Mononuclear cell (primary cell): ENCODE measurements around the gene HRH4. TPM values are rescaled to one million over a fixed set of nuclear protein-coding genes. Genes with fewer than 3 reads are reported as not detected.

ENCODE experiments used
- H3K27me3 ChIP-seq: 2 replicates; pipeline ENCODE4 v1.6.0; 2011; ENCODE audit warnings: low read length, control low read depth; ENCODE audit not compliant: insufficient read depth
- H3K4me1 ChIP-seq: 2 replicates; pipeline ENCODE4 v1.5.1; 2011; ENCODE audit warnings: mild to moderate bottlenecking, low read length, control low read depth; ENCODE audit not compliant: insufficient read depth
- H3K4me3 ChIP-seq: 2 replicates; pipeline ENCODE4 v1.5.1; 2011; ENCODE audit warnings: mild to moderate bottlenecking, low read length, moderate library complexity
- H3K9me3 ChIP-seq: 2 replicates; pipeline ENCODE4 v1.5.1; 2011; ENCODE audit warnings: low read depth, mild to moderate bottlenecking, control low read depth, low read length
- total RNA-seq: library from RNA; depleted of rRNA; stranded (reverse); fragments of >200 nt; gene quantifications from one replicate; pipeline ENCODE4 v1.2.3, GENCODE V29; 2012

HRH4 gene
- total RNA-seq, 1 donor = 0.42 TPM

DNA sequence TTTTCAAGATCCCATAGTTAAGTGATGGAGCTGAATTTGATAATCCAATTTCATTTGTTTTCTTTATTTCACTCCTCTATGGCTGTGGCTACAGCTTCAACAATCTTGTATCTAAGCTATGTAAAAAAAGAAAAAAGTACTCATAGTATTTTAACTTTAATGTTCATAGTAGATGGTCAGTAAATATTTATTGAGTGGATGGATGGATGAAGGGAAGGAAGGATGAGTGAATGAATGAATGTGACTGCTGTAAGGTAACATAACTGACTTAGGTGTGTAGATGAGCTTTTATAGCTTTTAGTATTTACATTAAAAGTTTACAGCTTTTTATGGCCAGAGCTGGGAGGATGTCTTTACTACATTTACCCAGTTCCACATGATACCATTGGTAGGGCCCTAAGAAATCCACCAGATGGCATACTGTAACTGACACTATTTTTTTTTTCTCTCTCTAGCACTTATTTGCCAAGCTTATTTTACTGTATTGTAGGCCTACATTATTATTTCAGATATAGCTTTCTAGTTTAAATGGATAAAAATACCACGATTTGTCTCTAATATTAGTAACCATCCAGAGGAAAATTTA, 13.4 kb upstream of the HRH4 start:
- no peaks in the 10 kb centered on the region for H3K9me3 ChIP-seq
- H3K4me1 ChIP-seq = peaks cover 8% of the 10 kb centered on the region
- H3K27me3 ChIP-seq = no peaks in the 10 kb centered on the region
- no peak overlapping the region for H3K4me3 ChIP-seq

DNA sequence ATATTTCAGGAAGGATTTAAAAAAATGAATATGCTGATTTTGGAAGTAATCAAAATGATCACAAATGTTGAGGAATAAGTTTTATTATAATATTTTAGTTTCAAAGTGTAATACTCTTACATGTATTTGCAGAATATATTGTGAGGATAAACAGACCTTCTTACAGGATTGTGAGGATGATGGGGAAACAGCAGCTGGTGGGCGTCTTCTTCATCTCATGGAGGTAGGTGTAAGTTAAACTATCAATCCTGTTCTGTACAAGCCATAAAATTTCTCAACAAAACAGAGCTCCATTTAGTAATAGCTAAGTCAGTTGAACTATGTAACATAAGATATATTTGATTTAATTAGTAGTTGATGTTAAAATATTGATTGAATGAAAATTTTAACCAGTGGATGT, 12.5 kb upstream of the HRH4 start:
- peaks cover 8% of the 10 kb centered on the region for H3K4me1 ChIP-seq
- H3K9me3 ChIP-seq = no peaks in the 10 kb centered on the region
- no peak overlapping the region for H3K4me3 ChIP-seq
- H3K27me3 ChIP-seq = no peaks in the 10 kb centered on the region

DNA sequence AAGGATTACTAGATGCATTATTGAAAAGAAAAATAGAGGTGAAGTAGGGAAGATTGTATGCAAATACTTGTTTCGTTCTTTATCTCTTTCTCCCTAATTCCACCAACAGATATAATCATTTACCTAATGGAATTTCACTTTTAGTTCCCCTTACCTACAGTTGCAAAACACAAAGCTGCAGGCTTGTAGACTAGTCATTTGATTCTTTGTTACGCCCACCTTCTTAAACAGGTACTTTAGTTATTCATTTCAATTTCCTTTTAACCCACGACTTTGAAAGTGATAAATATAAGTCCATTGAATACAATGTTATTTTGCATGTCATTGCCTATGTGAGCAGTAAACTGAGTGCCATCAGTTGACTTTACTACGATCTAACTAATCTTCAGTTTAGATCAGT, 3.9 kb upstream of the HRH4 start:
- H3K4me3 ChIP-seq = no peak overlapping the region
- H3K9me3 ChIP-seq = no peaks in the 10 kb centered on the region
- H3K4me1 ChIP-seq = peaks cover 9% of the 10 kb centered on the region
- no peaks in the 10 kb centered on the region for H3K27me3 ChIP-seq

DNA sequence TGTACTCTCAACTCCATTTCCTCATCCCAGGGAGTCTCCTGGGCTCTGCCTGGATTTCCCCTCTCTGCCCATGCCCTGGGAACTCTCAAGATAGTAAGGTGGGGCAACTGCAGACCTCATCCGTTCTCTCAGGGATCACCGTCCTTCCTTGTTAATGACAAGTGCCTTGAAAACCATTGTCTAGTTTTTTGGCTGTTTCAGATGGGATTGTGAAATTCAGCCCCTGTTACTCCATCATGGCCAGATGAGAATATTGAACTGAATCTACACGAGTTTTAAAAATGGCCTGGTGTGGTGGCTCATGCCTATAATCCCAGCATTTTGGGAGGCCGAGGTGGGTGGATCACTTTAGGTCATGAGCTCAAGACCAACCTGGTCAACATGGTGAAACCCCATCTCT, 665 bp upstream of the HRH4 start:
- H3K4me1 ChIP-seq = peaks cover 19% of the 10 kb centered on the region
- H3K27me3 ChIP-seq = no peaks in the 10 kb centered on the region
- H3K9me3 ChIP-seq = no peaks in the 10 kb centered on the region
- H3K4me3 ChIP-seq = no peak overlapping the region

DNA sequence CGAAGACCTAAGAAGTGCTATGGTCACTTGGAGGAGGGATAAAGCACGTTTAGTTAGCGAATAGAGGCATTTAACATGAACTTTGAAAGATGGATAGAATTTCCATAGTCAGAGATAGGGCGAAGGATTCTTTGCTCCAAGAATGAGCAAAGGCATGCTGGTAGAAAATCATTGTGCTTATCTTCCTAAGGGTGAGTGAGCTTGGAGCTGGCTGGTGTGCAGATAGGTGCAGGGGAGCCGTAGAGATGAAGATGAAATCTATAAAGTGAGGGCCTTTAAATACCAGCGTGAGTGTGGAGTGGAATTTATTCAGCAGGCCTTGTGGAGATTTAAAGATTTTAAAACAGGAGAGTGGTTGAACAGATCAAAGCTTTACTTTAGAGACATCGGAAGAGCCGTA, 1.6 kb downstream of the HRH4 start:
- no peaks in the 10 kb centered on the region for H3K9me3 ChIP-seq
- peak overlapping the region; percentile 25 for H3K4me3 ChIP-seq
- peaks cover 38% of the 10 kb centered on the region for H3K4me1 ChIP-seq
- H3K27me3 ChIP-seq = no peaks in the 10 kb centered on the region

DNA sequence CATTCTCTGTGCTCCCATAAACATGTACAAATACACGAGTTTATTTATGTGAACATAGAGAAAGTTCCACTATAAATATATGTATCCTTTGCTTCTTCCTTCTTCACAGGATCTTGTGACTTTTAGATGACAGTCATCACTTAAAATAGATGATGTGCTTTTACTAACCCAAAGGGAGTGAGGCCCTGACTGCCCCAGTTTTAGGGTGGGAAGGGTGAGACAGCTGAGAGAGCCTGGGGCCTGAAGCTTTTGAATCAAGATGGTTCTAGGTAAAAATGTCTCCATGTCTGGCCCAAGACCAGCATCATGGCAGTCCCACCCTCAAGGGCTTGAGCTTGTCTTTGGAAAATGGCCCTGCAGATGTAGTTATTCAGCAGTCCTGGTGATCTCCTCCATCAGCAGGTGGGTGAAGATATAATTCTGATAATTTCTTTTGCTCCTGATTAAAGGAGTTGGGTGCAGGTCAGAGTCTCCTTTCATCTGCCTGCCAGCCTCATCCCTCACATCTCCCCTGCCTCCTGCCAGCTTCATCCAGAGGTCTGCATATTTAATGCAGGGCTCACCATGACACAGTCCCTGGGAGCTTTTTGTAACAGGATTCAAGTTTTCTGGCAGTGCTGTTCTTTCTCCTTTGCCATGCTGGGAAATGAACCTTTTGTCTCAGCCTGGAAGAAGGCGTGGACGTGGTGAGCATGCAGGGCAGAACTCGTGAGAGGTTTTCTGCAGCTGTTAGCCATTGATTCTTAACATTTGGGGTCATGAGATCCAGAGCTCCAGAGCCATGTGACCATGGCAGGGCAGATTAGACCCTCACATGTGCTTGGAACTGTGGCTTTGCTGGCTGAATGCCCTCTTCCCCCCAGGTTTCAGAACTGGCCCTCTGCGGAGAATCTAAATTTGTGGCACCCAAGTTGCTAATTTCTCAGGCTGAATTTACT, 2.7 kb downstream of the HRH4 start:
- no peaks in the 10 kb centered on the region for H3K27me3 ChIP-seq
- H3K9me3 ChIP-seq = no peaks in the 10 kb centered on the region
- peak overlapping the region; percentile 5 for H3K4me3 ChIP-seq
- H3K4me1 ChIP-seq = peaks cover 38% of the 10 kb centered on the region

DNA sequence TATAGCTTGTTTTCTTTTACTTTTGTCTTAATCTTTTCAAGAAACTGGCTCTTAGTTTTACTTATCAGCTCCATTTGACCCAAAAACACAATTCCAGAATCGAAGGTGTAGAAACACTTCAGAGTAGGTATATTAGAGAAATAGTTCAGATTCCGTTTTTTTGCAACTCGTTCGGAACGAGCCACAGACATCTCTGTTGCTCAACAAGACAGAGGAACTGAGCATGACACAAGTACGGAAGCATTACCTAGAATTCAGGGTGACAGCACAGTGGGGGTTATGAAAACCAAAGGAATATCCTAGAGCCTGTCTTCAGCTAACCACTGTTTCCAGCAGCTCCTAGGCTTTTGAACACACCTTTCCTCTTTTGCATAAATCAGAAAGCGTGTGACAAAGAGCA, 5.0 kb downstream of the HRH4 start:
- H3K4me3 ChIP-seq = no peak overlapping the region
- H3K9me3 ChIP-seq = no peaks in the 10 kb centered on the region
- H3K4me1 ChIP-seq = peaks cover 29% of the 10 kb centered on the region
- no peaks in the 10 kb centered on the region for H3K27me3 ChIP-seq

DNA sequence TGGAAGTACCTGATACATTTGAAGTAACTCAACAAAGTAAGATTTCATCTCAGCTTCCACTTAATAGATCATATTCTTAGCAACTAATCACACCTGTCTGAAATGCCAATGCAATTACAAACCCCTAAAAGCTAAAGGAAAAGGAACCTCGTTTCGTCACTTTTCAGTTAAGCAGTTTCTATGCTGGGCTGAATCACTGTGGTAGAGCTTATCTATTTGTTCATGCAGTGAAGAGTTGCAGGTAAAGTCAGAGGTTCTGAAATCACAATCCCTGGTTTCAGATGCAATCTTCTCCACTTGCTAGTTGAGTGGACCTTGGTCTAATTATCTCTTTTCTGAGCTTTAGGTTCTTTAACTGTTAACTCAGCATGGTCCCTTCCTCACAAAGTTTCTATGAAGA, 6.3 kb downstream of the HRH4 start:
- no peaks in the 10 kb centered on the region for H3K27me3 ChIP-seq
- H3K4me1 ChIP-seq = peaks cover 29% of the 10 kb centered on the region
- no peak overlapping the region for H3K4me3 ChIP-seq
- H3K9me3 ChIP-seq = no peaks in the 10 kb centered on the region

DNA sequence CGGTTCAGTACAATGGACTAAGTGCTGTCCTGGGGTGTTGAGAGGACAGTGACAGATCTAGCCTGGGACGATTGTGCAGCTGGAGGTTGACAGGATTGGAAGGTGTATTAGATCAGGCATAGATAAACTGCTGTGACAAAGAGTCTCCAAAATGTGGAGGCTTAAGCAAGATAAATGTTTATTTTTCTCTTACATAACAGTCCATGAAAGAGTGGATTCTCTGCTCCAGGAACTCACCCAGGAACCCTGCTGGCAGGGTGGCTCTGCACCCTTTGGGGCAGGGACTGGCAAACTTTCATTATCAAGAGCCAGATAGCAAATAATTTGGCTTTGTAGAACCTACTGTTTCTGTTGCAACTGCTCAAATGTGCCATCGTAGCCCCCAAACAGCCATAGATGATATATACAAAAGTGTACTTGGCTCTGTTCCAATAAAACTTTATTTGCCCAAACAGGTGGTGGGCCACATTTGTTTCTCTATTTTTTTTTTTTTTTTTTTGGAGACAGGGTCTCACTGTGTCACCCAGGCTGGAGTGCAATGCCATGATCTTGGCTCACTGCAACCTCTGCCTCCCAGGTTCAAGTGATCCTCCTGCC, 9.7 kb downstream of the HRH4 start:
- Histone ChIP-seq H3K27me3 (no peaks in the 10 kb centered on the region), H3K4me1 (peaks cover 18% of the 10 kb centered on the region), H3K4me3 (no peak overlapping the region), H3K9me3 (no peaks in the 10 kb centered on the region)

DNA sequence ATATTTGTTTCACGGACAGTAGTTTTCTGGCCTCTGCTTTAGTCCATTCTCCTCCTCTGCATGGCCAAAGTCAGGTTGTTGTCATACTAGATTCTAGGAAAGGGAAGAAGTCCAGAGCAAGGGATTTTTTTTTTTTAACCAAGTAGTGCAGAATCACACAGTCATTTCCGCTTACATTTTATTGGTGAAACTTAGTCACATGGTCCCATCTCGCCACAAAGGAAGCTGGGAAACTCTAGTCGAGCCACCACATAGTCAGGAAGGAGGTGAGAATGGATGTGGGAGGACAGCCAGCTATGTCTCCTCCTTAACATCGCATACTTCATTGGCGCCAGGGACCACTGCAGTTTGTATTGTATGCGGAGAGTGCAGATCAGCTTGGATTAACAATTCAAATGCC, 10.4 kb downstream of the HRH4 start:
- H3K4me3 ChIP-seq = no peak overlapping the region
- H3K27me3 ChIP-seq = no peaks in the 10 kb centered on the region
- H3K9me3 ChIP-seq = no peaks in the 10 kb centered on the region
- H3K4me1 ChIP-seq = peaks cover 16% of the 10 kb centered on the region

DNA sequence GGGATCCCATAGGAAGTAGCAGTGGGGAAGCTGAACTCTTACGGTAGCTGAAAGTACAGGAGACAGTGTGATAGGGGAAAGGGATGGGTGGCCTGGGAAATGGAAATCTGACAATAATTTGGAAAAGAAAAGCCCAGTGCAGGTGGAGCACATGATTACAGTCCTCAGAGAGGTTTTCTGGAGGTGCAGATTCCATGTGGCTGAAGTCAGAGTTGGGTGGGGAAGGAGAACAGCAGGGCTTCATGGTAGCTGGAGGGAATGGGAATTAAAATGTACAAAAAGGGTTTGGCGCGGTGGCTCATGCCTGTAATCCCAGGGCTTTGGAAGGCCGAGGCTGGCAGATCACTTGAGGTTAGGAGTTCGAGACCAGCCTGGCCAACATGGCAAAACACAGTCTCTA, 12.2 kb downstream of the HRH4 start:
- Histone ChIP-seq H3K4me1 (peaks cover 4% of the 10 kb centered on the region), H3K9me3 (no peaks in the 10 kb centered on the region), H3K4me3 (no peak overlapping the region), H3K27me3 (no peaks in the 10 kb centered on the region)

DNA sequence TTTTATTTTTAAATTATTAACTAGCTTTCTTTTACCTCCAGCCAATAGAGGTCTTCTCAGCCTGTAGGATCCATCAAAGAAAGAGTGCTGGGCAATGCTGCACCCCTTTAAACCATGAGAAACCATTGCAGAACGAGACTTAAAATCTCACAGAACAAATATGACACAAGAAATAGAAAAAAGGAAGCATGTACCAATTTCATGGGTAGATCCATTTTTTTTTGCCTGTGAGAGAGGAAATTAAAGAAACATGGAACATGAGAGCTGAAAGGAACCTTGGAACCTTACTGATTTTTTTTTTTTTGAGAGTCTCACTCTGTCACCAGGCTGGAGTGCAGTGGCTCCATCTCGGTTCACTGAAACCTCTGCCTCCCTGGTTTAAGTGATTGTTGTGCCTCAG, 14.0 kb downstream of the HRH4 start:
- H3K4me1 ChIP-seq = peaks cover 4% of the 10 kb centered on the region
- H3K27me3 ChIP-seq = no peaks in the 10 kb centered on the region
- no peak overlapping the region for H3K4me3 ChIP-seq
- no peaks in the 10 kb centered on the region for H3K9me3 ChIP-seq

DNA sequence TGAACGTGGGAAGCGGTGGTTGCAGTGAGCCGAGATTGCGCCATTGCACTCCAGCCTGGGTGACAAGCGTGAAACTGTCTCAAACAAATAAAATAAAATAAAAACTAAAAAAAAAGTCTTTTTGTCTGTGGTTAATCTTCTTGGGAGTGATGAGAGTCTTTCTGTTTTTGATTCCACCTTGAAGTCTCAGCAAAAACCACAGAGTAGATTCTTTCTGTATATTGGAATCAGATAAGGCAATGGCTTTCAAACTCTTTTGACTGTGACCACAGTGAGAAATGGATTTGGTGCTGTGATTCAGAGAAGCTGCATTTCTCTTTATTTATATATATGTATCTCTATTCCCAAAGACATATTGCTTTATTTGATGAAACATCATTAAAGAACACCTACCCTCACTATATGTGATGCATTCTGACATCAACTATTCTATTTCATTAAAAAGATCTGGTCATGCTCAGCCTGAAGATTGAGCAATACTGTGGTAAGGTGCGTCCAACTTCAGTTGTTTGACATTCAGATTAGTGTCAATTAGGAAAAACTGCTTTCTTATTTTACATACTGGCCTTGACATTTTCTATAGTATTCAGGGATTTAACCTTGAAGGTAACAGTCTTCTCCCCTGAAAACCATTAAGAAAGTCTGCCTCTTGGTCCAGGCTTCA, 15.6 kb downstream of the HRH4 start:
- Histone ChIP-seq H3K27me3 (no peaks in the 10 kb centered on the region), H3K4me3 (no peak overlapping the region), H3K4me1 (peaks cover 4% of the 10 kb centered on the region), H3K9me3 (no peaks in the 10 kb centered on the region)

DNA sequence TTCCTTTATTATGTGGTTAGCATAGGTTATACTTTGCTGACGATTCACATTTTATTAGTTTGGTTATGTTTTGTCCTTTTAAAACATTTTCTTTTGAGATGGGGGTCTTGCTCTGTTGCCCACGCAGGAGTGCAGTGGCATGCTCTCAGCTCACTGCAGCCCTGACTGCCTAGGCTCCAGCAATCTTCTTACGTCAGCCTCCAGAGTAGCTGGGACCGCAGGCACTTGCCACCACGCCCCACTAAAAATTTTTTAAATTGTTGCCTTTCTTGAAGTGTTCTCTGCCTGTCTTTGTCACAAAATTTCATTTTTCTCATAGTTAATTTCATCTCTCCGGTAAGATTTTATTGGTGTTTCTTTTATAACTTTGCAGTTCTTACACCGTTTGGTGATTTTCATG, 18.9 kb downstream of the HRH4 start:
- Histone ChIP-seq H3K4me1 (peaks cover 6% of the 10 kb centered on the region), H3K4me3 (no peak overlapping the region), H3K27me3 (no peaks in the 10 kb centered on the region), H3K9me3 (no peaks in the 10 kb centered on the region)

DNA sequence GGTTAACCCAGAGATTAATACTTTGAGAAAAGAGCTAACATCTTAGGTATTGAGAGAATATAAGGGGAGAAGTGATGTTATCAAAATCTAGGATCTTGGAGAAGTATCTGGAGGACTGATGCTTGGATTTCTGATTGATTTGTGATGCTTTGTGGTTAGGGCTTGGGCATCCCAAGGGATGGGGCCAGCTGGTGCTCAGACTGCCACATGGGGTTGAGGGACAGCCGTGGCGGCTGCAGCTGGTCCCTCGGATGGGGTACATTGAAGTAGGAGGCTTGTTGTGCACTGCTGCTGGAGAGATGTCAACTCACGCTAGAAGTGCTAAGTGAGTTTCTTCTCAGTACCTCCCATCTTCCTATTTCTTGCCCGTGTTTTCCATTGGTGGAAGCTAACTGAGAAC, 22.4 kb downstream of the HRH4 start:
- H3K9me3 ChIP-seq = no peaks in the 10 kb centered on the region
- no peaks in the 10 kb centered on the region for H3K27me3 ChIP-seq
- H3K4me3 ChIP-seq = no peak overlapping the region
- H3K4me1 ChIP-seq = peaks cover 12% of the 10 kb centered on the region
